LNCAP (cell line): ENCODE measurements around the gene NCAPD3.

Experiments used
- TF ChIP-seq, protein P1 (sequence below): fragments of 450-650 bp; IDR thresholded peaks from 2 replicates; pipeline ENCODE4 v1.5.1; 2017; ENCODE audit warnings: mild to moderate bottlenecking

NCAPD3 gene

DNA sequence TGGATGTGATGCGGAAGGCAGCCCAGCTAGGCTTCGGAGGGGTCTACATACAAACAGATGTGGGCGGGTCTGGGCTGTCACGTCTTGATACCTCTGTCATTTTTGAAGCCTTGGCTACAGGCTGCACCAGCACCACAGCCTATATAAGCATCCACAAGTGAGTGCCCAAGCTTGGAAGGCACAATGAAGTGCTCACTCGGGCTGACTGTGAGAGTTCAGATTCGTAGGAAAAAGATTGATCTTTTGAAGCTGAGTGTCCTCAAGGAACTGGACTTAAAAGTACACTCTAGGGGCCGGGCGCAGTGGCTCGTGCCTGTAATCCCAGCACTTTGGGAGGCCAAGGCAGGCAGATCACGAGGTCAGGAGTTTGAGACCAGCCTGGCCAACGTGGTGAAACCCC is 33.3 kb upstream of the NCAPD3 start:
- TF ChIP-seq, protein P1, sequence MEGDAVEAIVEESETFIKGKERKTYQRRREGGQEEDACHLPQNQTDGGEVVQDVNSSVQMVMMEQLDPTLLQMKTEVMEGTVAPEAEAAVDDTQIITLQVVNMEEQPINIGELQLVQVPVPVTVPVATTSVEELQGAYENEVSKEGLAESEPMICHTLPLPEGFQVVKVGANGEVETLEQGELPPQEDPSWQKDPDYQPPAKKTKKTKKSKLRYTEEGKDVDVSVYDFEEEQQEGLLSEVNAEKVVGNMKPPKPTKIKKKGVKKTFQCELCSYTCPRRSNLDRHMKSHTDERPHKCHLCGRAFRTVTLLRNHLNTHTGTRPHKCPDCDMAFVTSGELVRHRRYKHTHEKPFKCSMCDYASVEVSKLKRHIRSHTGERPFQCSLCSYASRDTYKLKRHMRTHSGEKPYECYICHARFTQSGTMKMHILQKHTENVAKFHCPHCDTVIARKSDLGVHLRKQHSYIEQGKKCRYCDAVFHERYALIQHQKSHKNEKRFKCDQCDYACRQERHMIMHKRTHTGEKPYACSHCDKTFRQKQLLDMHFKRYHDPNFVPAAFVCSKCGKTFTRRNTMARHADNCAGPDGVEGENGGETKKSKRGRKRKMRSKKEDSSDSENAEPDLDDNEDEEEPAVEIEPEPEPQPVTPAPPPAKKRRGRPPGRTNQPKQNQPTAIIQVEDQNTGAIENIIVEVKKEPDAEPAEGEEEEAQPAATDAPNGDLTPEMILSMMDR: no peak

DNA sequence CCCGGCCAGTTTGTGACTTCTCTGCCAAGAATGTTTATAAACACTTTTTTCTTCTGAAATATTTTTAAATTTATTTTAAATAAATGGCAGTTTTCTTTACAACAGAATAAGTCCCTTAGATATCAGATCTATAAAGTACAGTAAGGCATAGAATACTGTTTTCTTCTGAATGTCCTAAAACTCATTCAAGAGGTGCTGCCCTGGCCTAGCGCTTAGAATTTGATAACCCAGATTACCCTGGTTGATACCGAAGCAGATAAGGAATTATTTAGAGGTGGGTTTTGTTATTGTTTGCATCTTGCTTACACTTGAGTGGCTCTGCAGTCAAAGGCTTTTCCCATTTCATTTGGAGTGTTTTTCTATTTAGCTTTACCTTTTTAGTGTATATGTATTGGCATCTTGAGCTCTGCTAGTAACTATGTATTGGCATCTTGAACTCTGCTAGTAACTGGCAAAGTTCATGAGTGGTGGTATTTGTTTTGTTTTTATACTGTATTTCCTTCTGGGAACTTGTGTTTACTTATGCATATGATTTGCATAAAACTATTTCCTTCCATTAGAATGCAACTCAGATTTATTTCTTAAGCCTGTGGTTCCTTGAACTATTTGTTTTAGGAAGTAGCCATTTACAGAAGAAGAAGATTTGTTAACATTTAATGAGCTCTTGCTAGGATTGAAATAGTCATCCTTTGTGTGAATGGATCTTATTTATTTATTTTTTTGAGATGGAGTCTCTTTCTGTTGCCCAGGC is 30.8 kb upstream of the NCAPD3 start:
- TF ChIP-seq, protein P1: no peak

DNA sequence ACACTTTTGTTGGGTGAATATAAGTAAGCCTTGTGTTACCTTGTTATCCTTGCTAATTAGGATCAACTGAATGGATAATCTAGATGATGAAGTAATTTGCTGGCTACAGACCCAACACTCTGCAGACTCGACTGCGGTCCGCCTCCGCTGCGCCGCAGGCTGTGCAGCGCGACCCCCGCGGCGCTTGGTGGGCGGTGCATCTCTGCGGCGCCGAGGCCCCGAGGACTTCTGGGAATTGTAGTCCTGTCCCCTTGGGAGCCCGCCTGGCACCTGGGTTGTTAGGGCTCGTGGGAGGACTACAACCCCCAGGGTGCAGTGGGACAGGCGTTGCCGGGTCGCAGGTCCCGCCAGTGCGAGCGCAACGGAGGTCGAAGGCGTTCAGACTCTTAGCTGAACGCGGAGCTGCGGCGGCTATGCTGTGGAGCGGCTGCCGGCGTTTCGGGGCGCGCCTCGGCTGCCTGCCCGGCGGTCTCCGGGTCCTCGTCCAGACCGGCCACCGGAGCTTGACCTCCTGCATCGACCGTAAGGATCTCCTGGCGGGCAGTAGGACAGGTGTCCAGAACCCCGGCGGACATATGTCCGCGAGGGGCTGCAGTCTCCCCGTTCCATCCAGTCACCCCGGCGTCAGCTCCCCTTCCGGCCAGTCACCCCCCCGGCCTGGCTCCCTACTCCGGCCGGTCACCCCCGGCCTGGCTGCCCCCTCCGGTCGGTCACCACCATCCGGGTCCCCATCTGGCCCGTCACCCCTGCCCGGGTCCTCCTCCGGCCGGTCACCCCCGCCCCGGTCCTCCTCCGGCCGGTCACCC is 29.6 kb upstream of the NCAPD3 start, which contains the start of the genes ACAD8 and THYN1:
Gene ACAD8 (plus strand): TSS at position 381 of the 806 bp plus-strand sequence. CDS start 33 bp downstream, at position 414.
Gene THYN1 (minus strand): TSS at position 165 of the 806 bp plus-strand sequence. CDS start 470 bp downstream, outside the sequence.
- TF ChIP-seq, protein P1: no peak

DNA sequence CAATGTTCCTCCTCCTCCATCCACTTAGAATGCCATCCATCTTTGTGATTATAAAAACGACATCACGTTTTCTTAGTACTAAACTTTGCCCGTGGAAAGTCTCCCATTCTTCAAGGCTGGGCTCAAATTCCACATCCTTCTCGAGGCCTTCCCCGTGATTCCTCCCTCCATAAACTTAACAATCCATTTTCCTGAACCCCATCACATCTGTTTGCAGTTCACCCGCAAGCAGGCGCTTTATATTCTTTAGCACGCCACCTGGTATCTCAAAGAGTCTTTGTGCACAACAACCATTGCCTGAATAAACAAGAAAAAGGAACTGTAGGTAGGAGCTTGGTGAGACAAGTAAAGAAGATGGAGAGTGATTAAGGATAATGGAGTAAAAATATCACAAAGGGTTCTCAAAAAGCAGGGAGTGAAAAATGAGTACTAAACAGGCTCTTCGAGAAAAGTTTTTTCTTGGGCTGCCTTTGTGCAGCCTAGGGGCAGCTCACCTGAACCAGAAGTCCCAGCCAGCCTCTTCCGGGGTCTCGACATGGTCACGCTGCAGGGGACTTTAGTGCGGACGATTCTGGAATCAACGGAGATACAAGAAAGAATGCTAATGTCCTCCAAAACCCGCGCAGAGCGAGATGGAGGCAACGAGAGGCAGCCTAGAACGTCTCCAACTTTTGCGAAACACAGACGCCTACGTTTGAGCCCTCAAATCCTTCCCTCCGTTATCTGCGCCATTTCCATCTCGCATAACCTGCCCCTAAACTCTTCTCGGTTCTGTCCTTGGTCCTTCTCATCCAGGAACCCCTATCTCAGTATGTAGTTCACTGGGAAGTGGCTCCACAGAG is 28.8 kb upstream of the NCAPD3 start:
- TF ChIP-seq, protein P1: no peak

DNA sequence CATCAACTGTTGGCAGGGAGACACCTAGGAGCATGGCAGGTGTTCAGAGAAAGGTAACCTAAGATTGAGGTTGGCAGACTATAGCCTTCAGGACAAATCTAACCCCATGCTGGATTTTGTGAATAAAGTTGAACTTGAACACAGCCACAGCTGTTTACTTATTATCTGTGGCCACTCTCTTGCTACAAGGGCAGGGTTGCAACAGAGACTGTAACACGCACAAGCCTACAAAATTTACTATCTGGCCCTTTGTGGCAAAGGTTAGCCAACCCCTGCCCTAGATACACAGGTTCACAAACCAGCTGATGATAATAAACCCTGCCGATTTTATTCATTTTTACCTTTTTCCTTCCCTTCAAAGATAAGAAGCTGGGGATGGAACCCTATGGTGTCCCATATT is 26.9 kb upstream of the NCAPD3 start:
- TF ChIP-seq, protein P1: no peak

DNA sequence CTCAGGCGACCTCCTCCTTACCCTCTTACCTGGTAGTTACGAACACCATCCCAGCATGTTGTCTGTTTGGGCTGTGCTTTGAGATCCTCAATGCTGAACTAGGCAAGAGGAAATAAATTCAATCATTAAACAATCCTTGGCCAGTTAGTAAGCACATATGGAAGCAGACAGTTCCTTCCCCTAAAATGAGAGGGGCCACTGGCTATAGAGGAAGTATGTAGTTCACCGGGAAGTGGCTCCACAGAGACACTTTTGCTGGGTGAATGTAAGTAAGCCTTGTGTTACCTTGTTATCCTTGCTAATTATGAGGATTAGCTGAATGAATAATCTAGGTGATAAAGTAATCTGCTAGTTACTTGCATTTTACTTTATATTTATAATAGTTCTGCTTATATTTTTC is 26.5 kb upstream of the NCAPD3 start:
- TF ChIP-seq, protein P1: no peak

DNA sequence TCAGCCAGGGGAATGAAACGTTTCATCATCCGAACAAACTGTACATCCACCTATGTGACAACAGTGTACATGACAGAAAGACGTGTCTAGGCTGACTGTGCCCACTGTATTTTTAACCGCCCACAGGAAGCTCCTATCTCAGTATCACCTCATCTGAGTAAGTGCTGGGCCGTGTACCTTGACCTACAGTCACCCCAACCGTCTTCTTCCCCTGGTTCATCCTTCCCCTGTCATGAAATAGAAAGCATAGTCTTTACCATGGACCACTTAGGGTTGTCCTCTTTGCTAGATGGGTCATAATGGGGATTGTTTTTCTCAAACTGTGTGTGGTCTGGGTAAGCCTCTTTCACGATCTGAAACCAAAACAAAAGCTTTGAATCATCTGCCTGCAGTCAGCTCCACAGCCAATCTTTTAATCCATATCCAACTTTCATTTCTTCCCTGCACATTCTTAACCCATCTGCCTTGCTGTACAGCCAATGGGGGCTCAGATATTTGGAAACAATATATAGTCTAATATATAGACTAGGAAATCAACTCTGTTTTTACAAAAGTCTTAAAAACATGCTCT is 25.2 kb upstream of the NCAPD3 start:
- TF ChIP-seq, protein P1: no peak
